ENCODE measurements around the gene GDI1.

DNA sequence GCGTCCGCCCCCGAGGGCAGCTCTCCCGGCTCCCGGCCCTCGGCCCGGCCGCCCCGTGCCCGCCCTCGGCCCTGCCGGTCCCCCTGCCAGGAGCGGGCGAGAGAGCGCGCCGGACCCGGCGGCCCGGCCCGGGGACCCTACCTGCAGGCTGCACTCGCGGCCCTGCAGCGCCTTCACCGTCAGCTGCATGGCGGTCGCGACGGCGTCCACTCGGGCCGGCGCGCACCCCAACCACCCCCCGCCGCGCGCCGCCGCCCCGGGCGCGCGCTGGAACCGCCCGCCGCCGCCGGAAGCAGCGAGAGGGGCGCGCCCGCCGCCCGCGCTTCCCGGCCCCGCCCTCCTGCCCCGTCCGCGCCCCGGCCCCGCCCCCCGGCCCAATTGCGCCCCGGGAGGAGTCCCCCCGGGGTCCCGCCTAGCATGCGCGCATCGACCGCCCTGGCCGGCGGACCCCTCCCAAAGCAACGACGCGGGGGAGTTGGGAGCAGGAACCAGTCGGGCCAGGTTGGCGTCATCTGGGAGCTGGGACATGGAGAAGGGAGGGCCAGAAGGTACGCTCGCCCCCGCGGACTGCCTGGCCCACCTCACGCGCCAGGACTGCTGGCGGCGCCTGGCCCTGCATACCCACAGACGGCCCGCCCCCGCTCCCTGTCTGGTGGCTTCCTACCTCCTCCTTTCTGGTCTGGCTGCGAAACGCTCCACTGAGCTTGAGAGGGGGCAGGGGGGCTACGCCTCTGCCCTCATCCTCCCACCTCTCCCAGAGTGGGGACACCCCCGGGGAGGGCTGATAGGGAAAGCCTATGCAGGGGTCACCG is 49.6 kb downstream of the GDI1 start, which contains the start of gene UBL4A:
- TF ChIP-seq CTCF (IDR thresholded peaks at IDR 0.05): no peak
- no peak for TF ChIP-seq REST (IDR thresholded peaks at IDR 0.05)
- peak; percentile 41; the same call in 1 of the 2 replicates for TF ChIP-seq POLR2A (IDR thresholded peaks at IDR 0.05; ENCODE audit: low read length)
- no peak for TF ChIP-seq RAD21 (conservative IDR thresholded peaks at IDR 0.05 in 1 of 2, IDR thresholded peaks at IDR 0.05 in 1 of 2)
- no peak for TF ChIP-seq MYC (IDR thresholded peaks at IDR 0.05; ENCODE audit: borderline replicate concordance, low read length)
- TF ChIP-seq, protein P1, sequence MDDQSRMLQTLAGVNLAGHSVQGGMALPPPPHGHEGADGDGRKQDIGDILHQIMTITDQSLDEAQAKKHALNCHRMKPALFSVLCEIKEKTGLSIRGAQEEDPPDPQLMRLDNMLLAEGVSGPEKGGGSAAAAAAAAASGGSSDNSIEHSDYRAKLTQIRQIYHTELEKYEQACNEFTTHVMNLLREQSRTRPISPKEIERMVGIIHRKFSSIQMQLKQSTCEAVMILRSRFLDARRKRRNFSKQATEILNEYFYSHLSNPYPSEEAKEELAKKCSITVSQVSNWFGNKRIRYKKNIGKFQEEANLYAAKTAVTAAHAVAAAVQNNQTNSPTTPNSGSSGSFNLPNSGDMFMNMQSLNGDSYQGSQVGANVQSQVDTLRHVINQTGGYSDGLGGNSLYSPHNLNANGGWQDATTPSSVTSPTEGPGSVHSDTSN (IDR thresholded peaks at IDR 0.05): no peak
- no peak for TF ChIP-seq BHLHE40 (IDR thresholded peaks at IDR 0.05; ENCODE audit: low read depth, low read length)
- no peak for TF ChIP-seq NFE2L2 (conservative IDR thresholded peaks at IDR 0.05; ENCODE audit: low read length)
- no peak for TF ChIP-seq MAZ (IDR thresholded peaks at IDR 0.05; ENCODE audit: borderline replicate concordance, low read depth, low read length)
- TF ChIP-seq, protein P2, sequence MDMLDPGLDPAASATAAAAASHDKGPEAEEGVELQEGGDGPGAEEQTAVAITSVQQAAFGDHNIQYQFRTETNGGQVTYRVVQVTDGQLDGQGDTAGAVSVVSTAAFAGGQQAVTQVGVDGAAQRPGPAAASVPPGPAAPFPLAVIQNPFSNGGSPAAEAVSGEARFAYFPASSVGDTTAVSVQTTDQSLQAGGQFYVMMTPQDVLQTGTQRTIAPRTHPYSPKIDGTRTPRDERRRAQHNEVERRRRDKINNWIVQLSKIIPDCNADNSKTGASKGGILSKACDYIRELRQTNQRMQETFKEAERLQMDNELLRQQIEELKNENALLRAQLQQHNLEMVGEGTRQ (IDR thresholded peaks at IDR 0.05): no peak
- TF ChIP-seq CEBPB (IDR thresholded peaks at IDR 0.05): no peak
- TF ChIP-seq MAFK (IDR thresholded peaks at IDR 0.05; ENCODE audit: partially characterized antibody): no peak
